ENCODE results near the gene CDC37.

CDC37 gene

DNA sequence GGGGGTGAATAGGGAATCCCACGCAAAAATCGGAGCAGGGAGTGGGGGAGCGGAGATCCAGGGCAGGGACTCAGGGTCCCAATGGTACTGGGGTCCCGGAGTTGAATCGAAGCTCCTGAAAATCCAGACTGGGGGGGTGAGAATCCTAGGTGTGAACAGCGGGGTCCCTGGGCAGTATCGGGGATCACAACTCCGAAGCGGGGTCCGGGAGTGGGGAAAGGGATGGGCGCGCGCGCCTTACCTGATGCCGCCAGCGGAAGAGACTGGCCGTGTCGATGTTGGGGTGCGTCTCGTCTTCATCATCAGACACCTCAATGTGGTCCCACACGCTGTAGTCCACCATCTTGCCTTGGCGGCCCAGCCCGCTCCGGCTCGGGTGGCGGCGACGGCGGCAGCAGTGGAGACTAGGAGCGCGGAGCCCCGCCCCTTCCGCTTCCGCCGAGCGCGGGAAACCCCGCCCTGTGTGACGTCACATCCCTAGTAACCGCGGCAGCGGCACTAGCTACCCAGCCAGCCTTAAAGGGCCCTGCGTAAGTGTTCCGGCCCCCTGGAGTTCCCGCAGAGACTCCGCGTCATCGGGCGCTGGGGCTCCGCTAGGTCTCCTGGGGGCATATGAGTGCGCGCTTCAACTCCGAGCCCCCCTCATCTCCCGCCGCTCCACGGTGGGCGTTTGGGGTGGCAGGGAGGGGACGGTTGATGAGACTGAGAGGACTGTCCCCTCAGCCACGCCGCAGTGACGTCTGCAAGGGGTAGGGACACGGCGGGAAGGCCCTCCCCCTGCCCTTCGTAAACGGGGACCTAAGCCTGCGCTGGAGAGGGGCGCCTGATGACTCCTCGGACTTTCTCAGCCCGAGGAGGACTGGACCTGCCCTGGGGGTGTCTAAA lies at the start of gene CDC37:
TSS of gene CDC37 (minus strand) at position 406 of the 885 bp plus-strand sequence. CDS start at position 343, 63 bp downstream.
- peak; percentile 98 to 99 for DNase-seq

DNA sequence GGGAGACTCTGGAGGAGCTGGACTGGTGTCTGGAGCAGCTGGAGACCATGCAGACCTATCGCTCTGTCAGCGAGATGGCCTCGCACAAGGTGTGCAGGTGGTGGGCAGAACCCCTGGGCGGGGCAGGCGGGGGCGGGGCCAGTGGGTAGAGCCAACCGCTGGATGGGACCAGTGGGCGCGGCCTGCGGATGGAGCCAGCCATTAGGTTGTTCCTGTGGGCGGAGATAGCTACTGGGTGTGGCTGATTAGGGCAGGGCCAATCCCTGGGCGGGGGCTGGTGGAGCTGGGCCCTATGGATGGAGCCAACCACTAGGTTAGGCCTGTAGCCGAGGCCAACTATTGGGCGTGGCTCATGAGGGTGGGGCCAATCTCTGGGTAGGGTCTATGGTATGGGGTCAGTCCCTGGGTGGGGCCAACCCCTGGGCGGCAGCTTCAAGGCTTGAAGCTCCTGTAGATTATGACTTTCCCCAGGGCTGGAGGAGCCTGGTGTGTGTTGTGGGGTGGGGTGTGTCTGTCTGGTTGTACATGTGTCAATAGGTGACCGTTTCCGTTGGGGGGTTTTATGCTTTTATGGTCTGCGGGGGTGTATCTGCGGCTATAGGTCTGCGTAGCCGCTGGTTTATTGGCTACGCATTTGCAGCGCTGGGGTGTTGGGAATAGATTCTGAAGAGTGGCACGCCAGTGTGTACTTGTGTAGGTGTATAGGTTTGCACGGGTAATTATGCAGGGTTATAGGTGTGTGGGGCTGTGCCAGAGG lies 47.7 kb upstream of the CDC37 start:
- peak in 1 of 2 donors; percentile 23 for DNase-seq

DNA sequence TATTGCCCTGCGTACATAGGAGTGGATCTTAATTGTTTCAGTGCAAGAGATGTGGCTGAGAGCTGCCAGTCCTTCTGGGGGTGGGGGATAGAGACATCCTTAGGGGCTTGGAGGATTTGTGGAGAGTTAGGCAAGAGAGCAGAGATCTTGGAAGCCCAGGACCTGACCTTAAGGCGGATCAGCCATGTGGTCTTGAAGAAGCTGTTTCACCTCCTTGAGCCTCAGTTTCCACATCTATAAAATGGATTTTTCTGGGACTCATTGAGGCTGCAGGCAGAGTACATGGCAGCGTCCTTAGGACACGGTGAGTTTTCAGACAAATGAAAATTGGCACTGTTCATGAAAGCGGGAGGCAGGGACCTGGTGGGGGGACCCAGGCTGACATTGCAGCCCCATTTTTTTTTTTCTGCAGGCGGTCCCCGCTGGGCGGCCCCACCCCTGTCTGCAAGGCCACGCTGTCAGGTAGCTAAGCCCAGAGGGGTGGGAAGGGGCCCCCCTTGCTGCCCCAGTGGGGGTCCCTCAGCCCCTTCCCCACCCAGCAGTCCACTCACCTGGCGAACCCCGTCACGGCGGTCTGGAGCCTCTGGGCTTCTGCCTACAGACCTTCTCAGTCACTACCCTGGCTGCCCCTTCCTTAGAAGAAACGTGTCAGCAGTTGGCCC lies 47.0 kb upstream of the CDC37 start:
- DNase-seq, result no peak

DNA sequence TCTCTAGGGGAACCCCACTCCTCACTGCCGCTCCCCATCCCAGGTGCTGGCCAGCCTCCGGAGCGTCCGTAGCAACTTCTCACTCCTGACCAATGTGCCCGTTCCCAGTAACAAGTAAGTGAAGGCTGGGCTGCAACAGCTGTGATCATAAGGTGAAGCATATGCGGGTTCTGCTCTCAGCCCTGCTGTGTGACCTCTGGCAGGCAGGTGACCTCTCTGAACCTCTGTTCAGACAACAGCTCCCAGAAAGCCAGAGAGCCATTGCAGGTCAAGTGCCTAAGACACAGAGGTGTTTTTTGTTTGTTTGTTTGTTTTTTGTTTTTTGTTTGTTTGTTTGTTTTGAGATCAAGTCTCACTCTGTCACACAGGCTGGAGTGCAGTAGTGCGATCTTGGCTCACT lies 45.7 kb upstream of the CDC37 start:
- DNase-seq, result no peak

DNA sequence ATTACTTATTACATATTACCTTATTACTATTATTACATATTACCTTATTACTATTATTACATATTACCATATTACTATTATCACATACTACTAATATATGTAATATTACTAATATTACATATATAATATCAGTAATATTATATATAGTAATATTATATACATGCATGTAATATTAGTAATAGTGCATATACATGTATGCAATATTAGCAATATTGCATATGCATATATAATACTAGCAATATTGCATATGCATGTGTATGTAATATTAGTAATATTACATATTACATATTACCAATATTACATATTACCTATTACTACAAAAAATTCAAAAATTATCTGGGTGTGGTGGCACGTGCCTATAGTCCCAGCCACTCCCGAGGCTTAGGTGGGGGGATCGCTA lies 39.4 kb upstream of the CDC37 start:
- no peak for DNase-seq

DNA sequence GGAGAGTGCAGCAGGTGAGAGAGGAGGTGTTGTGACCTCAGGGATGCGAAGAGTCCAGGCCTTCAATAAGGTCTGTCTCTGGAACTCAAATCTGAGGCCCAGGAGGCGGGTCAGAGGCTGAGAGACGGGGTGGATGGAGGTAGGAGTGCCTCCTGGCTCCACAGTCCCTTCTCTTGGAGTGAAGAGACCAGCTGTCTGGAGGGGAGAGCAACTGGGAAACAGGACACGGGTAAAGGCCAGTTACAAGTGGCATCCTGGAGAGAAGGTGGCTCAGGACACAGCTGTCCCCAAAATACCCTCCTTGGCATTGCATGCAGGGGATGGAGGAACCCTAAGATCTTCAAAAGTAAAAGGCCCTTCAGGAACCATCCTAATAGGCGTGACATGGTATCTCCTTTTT lies 36.2 kb upstream of the CDC37 start:
- no peak for DNase-seq

DNA sequence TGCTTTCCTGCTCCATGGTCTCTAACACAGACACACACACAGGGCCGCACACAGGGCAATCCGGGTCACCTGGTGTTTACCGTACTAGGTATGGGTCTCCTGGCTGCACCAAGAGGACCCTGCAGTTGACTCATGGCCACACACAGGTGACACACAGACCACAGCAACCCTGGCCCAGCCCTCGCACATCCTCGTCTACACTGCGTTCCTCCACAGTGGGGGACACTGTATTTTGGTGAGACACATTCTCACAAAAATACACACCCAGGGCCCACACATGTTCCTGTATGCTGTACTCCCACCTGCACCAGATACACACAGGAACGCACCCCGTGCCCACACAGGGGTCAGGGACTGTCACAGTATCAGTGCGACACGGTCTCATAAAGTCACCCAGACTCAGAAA lies 29.8 kb upstream of the CDC37 start:
- no peak for DNase-seq

DNA sequence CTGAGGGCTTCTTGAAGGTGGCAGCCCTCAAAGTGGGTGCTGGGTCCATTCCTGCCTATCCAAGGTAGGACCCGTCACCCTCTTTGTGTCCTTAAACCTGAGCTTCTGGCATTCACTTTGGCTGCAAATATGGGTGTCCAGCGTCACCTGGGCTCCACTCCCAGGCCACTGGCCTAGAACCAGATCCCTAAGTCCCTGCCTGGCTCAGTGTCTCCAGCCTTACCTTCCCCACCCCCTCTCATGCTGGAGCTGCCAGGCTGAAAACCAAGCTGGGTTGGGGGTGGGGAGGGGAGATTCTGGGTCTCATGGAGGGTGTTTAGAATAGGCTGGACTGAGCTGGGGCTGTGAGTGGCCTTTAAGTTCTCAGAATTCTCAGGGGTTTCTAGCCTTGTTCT lies 29.4 kb upstream of the CDC37 start:
- no peak for DNase-seq

DNA sequence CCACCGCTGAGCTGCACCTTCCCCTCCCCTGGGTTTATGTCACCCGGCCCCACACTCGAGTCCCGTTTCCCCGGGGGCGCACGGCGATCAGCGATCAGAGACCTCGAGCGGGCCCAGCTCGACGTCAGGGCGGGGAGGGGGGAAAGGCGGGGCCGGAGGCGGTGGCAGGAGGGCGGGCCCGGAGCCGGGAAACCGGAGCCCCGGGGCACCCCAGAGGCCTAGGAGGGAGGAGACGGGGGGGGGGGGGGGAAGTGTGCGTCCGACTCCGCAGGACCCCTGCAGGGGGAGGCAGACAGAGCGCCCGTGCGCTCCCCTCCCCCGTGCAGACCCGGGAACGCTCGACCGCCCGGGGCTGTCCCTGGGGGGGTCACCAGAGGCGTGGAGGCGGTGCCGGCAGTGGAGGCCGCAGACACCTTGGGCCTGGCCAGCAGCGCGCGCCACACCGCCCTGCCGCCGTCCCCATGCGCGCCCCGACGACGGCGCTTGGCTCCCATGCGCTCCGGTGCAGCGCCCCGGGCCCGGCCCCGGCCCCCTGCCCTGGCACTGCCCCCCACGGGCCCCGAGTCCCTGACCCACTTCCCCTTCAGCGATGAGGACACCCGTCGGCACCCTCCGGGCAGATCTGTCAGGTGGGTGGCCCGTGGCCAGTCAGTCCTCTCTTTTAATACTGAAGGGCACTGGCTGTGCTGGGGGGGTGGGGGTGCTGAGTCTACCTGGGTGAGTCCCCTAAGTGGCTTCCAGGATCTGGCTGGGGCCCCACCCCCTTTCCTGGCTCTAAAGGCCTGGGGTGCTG lies 28.8 kb upstream of the CDC37 start:
- DNase-seq, result peak; percentile 57 to 59

DNA sequence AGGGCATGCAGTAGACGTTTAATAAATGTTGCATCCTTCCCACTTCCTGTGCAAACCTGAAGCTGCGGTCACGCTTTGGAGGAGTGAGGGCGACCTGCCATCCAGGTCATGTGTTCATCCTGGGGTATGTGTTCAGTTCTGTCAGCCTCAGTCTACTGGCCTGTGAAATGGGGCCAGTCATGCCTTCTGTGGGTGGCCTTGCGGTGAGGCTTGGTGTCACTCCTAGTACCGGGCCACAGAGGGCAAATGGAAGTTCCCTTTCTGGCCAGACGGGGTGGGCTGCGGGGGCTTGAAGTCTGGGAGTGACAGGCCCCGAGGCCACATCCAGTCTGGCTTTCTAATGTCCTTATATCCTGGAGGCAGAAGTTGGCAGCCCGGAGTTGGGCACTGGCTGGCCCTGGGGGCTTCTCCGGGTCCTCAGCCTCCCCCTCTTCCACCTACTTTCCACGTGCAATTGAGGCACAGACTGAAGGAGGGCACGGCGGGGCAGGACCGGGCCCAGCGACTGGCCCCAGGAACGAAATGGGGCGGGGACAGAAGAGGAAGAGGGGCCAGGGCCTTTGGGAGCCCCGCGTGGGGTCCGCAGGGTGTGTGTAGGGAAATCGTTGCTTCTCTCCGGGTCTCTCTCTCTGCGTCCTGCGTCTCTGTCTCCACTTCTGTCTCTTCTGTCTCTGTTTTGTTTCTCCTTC lies 28.1 kb upstream of the CDC37 start:
- peak; percentile 36 to 42 for DNase-seq

DNA sequence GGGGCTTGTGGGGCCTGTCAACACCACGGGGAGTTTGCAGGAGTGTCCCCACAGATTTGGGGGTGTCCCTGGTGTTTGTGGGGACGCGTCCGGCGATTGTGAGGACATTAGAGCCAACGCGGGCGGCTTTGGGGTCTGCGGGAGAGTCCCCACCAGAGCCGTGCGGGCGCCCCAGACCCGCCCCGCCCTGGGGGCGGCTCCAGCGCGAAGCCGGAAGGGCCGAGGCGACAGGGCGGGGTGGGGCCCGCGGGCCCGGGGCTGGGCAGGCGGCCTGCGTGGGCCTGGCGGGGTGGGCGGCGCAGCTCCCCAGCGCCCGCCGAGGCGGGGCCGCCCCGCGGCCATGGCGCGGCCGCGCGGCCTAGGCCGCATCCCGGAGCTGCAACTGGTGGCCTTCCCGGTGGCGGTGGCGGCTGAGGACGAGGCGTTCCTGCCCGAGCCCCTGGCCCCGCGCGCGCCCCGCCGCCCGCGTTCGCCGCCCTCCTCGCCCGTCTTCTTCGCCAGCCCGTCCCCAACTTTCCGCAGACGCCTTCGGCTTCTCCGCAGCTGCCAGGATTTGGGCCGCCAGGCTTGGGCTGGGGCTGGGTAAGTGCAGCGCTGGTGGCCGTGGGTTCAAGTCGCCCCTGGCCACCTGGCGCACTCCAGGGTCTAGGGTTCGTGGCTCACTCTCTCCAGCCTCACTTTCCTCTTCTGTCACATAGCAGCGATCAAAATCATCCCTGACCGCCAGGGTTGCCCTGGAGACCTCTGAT lies 27.3 kb upstream of the CDC37 start:
- no peak for DNase-seq

DNA sequence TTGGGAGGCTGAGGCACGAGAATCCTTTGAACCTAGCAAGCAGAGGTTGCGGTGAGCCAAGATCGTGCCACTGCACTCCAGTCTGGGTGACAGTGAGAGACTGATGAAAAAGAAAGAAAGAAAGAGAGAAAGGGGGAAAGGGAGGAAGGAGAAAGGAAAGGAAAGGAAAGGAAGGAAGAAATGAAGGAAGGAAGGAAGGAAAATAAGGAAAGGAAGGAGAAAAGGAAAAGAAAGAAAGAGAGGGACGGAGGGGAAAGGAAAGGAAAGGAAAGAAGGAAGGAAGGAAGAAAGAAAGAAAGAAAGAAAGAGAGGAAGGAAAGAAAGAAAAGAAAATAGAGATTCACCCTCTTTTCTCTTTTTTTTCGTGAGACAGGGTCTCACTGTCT lies 25.6 kb upstream of the CDC37 start:
- no peak for DNase-seq

DNA sequence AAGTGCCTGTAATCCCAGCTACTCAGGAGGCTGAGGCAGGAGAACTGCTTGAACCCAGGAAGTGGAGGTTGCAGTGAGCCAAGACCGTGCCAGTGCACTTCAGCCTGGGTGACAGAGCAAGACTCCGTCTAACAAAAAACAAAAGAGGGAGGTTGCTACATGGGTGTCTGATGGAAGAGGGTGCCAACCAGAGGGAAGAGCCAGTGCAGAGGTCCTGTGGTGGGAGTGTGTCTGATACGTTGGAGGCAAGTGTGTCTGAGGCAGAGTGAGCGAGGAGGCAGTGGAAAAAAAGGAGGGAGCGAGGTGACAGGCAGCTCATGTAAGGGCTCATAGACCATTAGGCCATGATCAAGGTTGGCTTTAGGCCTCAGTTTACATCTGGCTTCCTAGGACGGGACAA lies 23.8 kb upstream of the CDC37 start:
- no peak for DNase-seq

DNA sequence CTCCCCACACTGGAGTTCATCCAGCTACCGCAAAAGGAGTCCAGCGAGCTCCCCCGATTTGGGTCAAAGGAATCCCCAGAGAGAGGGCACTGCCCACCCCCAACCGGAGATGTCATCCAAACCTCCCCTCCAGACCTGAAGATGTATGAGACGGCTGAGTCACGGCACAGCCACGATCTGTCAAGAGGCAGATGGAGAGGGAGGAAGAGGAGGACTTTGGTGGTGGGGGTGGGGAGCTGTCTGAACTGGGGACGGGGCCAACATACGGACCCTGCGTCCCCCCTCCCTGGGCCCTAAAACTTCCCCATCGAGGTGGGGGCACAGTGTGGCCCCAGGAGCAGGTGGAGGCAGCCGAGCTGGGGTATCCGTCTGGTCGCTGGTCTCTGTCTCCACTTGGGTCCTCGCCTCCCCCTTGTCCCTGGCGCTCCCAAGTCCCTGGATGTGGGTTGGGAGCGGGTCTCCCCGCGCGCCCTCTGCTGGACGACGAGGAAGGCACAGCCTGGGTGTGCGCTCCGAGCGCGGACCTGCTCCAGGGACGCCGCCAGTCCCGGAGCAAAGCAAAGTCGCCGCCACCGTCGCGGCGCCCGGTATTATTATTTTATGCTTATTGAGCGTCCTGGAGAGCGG lies 20.8 kb upstream of the CDC37 start:
- peak; percentile 75 to 78 for DNase-seq

DNA sequence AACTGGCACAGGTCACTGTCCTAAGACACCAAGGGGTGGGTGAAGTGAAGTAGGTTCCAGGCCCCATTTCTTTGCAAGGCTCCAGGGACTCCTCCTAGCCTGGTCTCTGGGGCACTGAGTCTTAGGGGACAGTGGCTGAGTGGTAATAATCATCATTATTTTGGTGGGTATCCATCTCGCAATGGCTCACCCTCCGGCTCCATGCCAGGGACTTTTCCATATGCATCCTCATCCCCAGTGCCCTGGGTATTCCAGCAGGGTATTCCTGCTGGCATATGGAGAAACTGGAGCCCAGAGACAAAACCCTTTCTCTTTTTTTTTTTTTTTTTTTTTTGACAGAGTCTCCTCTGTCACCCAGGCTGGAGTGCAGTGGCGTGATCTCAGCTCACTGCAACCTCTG lies 19.5 kb upstream of the CDC37 start:
- no peak for DNase-seq

DNA sequence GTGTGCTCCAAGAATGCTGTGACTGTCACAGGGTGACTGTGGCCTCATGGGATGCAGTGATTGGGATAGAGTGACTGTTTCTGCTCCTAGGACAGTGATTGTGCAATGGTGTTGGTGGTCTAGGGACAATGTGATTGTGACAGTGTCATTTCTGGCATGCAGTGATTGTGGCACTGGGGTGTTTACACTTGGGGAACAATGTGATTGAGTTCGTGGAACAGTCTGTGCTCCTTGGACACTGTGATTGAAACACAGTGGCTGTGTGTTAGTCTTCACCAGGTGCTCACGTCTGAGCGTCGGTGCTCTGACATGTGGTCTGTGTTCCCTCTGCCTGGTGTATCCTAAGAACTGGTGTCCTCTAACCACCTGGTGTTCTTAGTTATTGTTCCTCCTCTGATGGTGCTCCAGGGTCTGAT lies 18.7 kb upstream of the CDC37 start:
- DNase-seq, result no peak

DNA sequence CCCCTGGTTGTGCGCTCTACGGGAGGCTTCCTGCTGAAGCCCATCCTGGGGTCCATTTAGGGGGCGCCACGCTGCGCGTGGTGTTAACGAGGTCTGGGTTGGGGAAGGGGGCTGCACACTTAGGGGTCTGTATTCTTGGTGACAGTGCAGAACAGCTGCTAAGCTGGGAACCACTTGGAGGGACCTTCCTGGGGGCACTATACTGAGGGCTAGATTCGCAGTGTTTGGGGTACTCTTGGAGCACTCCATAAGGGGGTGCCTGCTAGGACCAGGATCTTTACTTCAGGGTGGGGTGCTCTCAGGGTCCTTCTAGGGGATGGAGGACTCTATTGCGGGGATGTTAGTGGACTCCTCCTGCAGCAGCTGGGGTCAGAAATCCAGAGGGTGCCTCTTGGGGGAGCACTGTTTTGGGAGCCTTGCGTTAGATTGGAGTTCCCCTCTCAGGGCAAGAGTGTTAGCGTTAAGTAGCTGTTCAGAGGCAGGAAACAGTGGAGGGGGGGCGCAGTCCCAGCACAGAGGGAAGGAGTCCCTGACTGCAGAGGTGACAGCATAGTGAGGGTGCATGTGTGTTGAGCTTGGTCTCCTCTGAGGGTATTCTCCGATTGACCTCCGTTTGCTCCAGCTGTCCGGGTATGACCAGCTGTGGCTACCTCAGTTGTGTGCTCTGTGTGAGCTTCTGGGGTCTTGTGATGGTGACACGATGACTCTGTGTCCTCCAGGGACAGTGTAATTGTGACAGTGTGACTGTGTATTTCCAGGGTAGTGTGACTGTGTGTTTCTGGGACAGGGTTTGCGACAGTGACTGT lies 18.1 kb upstream of the CDC37 start:
- DNase-seq, result no peak

DNA sequence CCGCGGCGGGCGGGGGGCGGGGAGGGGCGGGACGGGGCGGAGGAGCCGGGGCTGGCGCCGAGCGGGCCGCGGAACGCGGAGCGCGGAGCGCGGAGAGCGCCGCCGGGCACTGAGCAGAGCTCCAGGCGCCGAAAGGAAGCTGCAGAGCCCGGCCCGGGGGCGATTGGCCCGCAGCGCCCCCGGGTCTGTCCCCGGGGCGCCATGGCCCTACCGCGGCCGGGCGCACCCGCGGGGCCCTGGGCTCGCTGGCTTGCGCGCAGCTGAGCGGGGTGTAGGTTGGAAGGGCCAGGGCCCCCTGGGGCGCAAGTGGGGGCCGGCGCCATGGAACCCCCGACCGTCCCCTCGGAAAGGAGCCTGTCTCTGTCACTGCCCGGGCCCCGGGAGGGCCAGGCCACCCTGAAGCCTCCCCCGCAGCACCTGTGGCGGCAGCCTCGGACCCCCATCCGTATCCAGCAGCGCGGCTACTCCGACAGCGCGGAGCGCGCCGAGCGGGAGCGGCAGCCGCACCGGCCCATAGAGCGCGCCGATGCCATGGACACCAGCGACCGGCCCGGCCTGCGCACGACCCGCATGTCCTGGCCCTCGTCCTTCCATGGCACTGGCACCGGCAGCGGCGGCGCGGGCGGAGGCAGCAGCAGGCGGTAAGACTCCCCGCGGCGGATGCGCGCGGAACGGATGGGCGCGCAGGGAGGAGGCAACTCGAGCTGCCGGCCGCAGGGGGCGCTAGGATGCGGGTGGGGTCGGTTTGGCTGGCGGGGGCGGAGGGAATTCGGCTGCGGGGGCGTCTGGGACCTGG lies 17.3 kb upstream of the CDC37 start, which contains the start of gene PDE4A:
TSS of gene PDE4A (plus strand) at position 95 of the 796 bp plus-strand sequence. CDS start at position 322, 227 bp downstream.
- DNase-seq, result peak; percentile 56 to 70
